22Rv1 (cell line): ENCODE measurements around the gene WDR53.

ENCODE experiments used
- H3K27ac ChIP-seq: fragments of 450-650 bp; 2 replicates; pipeline ENCODE4 v1.5.1; 2017
- CTCF ChIP-seq: fragments of 450-650 bp; IDR thresholded peaks from 2 replicates; pipeline ENCODE4 v1.5.1; 2017; ENCODE audit warnings: mild to moderate bottlenecking
- ZFX ChIP-seq: fragments of 450-650 bp; IDR thresholded peaks from 2 replicates; pipeline ENCODE4 v1.6.1; 2017; ENCODE audit warnings: antibody characterized with exemption, borderline replicate concordance

The WDR53 gene

DNA sequence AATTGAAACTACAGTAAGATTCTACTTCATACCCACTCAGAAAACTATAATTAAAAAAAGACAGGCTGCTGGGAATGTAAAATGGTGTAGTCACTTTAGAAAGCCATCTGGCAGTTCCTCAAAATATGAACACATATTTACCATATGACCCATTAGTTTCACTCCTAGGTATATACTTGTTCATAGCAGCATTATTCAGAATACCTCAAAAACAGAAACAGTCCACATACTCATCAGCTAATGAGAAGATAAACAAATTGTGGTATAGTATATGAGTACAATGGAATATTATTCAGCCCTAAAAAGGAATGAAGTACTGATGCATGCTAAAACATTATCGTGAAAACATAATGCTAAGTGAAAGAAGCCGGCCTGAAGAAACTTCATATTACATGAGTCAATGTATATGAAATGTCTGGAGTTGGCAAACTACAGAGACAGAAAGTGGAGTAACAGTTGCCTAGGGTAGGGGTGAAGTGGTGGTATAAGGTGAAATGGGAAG, 23.8 kb downstream of the WDR53 start:
- TF ChIP-seq CTCF (no peak), ZFX (no peak)
- H3K27ac ChIP-seq, result no peak overlapping the region

- no peak overlapping the region for H3K27ac ChIP-seq
- TF ChIP-seq CTCF, result no peak
- no peak for TF ChIP-seq ZFX
Observed at GRCh38 chr3:196541684-196542445, 26.5 kb downstream of the WDR53 start.

GRCh38 chr3:196537319-196537984, 30.9 kb downstream of the WDR53 start:
- no peak overlapping the region for H3K27ac ChIP-seq
- TF ChIP-seq ZFX (no peak), CTCF (peak; percentile 84)

DNA sequence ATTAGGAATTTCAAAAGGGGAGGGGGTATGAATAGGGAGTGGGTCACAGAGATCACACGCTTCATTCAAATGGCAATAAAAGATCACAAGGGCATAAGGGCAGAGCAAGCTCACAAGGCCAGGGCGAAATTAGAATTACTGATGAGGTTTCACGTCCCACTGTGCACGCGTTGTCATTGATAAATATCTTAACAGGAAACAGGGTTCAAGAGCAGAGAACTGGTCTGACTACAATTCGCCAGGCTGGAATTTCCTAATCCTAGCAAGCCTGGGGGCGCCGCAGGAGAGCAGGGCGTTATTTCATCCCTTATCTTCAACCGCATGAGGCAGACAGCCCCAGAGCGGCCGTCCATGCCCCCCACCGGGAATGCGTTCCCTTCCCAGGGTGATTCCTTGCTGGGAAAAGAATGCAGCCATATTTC, 35.1 kb downstream of the WDR53 start:
- no peak for TF ChIP-seq CTCF
- TF ChIP-seq ZFX, result no peak
- H3K27ac ChIP-seq, result no peak overlapping the region

DNA sequence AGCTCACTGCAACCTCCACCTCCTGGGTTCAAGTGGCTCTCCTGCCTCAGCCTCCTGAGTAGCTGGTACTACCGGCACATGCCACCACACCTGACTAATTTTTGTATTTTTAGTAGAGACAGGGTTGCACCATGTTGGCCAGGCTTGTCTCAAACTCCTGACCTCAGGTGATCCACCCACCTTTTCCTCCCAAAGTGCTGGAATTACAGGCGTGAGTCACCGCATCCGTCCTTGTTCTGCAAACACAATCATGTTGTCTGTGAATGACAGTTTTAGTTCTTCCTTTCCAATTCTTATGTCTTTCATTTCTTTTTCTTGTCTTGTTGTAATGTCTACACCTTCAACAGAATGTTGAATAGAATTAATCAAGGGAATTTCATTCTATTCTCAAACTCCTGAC, 36.9 kb downstream of the WDR53 start:
- no peak for TF ChIP-seq CTCF
- no peak for TF ChIP-seq ZFX
- H3K27ac ChIP-seq, result no peak overlapping the region

DNA sequence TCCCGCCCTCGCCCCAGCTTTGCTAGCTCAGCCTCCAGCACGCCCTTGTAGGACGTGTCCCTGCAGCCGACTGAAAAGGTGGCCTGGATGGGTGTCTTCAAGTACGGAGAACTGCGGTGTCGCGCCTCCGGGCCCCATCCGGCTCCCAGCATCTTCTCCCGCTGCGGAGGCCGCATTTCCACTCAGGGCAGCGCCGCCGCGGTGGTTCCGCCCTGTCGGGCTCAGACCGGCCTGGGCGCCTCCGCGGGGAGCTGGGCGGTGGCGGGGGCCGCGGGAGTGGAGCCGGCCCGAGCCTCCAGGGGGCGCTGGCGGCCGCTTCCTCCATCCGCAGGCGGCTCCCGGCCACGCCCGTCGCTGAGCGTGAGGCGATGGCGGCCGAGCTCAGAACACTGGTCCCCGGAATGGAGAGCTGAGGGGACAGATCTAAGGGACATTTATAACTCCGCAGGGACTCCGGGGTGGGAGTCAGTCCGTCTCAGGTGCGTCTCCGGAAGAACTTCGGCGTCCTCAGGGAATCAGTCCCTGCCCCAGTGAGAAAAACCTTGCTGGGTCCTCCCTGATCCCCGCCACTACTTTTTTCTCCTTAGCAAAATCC, 39.6 kb downstream of the WDR53 start:
- H3K27ac ChIP-seq, result peak overlapping the region; percentile 49
- TF ChIP-seq CTCF, result peak; percentile 96
- TF ChIP-seq ZFX, result no peak
